HL-60/S4 (cell line): Measurements from ENCODE around the gene LNP1.
"Not testable (repeated sequence)": the region's sequence is repeated elsewhere in the genome, so short reads cannot be mapped to it uniquely, and the experiment has no call there.

Source experiments
- in situ Hi-C: fragments of 300-500 bp; cut with MboI; formaldehyde crosslinking; loops from 2 replicates; pipeline ENCODE4 v1.14.3; 2022; ENCODE audit warnings: low sequenced_read_pairs

Gene LNP1

DNA sequence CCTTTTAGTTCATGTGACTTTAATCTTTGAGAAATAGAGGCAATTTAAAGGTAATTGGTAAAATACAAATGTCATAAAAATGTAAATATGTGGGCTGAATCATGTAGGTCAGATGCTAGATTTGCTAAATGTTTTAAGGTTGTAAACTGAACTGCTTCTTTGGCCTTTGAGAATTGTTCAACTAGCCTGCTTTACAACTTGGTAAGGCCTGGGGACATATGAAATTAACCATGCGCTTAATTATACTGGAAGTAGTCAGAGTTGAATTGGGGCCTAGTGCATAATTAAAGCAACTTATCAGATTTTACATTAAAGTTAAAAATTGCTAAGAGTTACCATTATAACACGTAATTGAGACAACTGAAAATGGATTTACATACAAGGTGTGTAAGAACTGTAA is 70.1 kb downstream of the LNP1 start:
- in situ Hi-C loops: no loop called here

DNA sequence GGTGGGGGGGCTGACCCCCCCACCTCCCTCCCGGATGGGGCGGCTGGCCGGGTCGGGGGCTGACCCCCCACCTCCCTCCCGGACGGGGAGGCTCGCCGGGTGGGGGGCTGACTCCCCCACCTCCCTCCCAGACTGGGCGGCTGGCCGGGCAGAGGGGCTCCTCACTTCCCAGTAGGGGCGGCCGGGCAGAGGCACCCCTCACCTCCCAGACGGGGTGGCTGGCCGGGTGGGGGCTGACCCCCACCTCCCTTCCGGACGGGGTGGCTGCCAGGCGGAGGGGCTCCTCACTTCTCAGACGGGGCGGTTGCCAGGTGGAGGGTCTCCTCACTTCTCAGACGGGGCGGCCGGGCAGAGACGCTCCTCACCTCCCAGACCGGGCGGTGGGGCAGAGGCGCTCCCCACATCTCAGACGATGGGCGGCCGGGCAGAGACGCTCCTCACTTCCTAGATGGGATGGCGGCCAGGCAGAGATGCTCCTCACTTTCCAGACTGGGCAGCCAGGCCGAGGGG is 76.6 kb downstream of the LNP1 start:
- in situ Hi-C loops: not testable (repeated sequence)

DNA sequence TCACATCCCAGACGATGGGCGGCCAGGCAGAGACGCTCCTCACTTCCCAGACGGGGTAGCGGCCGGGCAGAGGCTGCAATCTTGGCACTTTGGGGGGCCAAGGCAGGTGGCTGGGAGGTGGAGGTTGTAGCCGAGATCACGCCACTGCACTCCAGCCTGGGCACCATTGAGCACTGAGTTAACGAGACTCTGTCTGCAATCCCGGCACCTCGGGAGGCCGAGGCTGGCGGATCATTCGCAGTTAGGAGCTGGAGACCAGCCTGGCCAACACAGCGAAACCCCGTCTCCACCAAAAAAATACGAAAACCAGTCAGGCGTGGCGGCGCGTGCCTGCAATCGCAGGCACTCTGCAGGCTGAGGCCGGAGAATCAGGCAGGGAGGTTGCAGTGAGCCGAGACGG is 77.2 kb downstream of the LNP1 start:
- in situ Hi-C loops: not testable (repeated sequence)

DNA sequence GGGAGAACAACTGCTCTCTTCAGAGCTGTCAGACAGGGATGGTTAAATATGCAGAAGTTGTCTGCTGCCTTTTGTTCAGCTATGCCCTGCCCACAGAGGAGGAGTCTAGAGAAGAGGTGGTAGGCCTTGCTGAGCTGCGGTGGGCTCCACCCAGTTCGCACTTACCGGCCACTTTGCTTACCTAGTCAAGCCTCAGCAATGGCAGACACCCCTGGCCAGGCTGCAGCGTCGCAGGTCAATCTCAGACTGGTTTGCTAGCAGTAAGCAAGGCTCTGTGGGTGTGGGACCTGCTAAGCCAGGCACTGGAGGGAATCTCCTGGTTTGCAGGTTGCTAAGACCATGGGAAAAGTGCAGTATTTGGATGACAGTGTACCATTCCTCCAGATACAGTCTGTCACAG is 78.7 kb downstream of the LNP1 start:
- in situ Hi-C loops: no loop called here

DNA sequence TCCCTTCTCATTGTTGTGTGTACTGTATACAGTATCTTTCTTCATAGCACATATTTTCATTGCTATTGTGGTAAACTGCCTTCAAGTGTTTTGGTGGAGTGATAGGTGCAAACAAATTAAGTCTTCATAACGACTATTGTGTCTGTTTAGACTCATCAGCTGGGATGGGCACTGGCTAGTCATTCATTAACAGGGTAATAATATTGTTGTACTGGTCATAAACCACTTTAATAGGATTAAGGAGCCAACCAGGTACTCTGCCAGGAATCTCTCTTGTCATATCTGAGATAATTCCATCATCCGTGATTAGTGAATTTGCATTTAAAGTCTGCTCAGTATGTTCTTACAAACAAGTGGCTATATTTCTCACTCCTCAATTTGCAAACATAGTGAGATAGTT is 80.8 kb downstream of the LNP1 start:
- in situ Hi-C loops: no loop called here

DNA sequence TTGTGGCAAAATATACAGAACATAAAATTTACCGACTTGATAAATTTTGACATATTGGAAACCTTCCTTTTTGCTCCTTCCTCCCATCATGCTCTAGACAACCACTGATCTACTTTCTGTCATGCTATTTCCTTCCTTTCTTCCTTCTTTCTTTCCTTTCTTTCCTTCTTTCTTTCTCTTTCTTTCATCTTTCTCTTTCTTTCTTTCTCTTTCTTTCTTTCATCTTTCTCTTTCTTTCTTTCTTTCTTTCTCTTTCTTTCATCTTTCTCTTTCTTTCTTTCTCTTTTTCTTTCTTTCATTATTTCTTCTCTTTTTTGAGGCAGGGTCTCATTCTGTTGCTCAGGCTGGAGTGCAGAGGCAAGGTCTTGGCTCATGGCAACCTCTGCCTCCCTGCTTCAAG is 82.2 kb downstream of the LNP1 start:
- in situ Hi-C loops: no loop called here

DNA sequence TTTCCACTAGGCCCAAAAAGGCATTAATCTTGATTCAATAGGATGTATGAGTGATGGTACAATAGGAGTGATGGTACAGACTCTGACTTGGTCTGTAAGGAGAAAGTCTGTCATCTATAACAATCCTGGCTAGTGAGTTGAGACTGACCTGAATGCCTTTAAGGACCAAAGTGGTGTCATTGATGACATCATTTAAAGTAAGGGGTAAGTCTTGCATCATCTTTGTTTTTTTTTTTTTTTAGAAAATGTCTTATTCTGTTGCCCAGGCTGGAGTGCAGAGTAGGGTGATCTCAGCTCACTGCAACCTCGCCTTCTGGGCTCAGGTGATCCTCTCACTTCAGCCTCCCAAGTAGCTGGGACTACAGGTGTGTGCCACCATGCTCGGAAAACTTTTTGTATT is 85.5 kb downstream of the LNP1 start:
- in situ Hi-C loops: no loop called here

DNA sequence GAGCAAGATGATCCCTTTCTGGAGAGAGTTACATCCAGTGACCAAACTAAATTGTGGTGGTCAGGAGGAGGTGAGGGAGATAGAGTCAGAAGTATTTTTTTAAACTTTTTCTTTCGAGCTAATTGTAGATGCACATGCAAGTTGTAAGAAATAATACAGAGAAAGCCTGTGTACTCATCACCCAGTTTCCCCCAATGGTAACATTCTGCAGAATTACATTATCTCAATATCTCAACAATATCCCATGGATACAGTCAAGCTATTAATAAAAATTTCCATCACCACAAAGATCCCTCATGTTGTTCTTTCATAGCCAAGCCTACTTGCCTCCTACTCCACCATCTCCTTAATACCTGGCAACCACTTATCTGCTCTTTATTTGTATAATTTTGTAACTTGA is 87.8 kb downstream of the LNP1 start:
- in situ Hi-C loops: no loop called here

DNA sequence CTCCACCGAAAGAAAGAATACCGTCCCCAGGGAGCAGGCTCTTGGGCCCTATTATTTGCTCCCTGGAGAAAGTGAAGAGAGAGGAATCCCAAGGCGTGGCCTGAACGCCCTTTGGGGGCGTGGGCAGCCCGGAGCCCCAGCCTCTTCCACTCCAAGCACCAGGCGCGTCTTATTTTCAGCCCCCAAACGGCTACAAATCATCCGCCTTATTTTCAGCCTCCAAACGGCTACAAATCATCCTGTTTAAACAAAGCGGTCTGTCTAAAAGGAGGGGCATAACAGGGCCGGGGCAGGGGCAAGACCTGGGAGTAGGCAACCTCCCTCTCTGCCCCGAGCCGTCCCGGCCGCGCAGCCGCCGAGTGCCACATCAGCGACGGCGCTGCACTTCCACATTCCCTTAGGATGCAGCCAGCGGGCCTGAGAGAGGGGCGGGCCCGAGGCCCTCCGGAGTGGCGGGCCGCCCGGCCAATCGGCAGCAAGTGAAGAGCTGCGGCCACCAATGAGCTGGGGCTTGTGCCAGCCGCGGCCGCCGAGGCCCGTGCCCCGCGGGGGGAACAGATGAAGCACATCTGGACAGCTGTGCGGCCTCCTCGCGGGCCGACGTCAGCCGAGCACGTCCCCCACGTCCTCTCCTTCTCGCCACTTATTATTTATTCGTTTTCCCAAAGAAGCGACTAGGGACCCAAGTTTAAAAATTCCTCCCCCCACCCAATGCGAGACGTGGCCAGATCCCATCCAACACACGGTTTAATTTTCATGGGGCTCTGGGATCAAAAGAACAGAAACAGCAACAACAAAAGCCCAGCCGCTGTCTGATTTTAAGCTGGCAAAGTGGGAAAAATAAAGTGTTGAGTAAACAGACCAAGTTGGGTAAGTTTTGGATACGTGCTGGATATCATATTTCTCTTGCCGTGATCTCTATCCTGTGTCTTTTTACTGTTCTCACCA is 91.0 kb downstream of the LNP1 start, which contains the start of gene TMEM45A:
Gene TMEM45A, plus strand, starts transcription at position 561 of the 948 bp plus-strand sequence. CDS start 62,593 bp downstream, outside the sequence.
- in situ Hi-C loops: no loop called here

DNA sequence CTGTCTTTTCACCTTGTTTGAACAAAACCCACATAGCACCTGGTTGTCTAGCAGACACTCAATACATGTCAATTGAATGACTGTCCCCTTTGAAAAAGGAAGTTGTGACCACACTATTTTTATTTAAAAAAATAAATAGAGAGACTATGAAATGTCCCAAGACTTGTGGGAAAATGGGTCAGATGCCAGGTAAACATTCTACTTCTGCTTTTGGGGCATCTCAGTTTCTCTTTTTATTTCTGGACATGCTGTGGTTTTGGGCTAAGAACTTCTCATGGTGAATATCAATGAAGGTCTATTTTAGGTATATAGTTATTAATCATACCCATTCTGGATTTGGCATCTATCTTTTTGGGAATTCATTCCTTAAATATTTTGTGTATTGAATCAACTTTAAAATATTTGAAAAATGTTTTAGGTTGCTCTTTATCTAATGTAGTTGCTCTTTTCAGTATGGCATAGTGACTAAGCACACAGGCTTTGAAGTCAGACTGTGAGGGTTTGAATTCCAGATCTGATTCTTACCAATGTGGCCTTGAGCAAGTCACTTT is 95.4 kb downstream of the LNP1 start:
- in situ Hi-C loops: no loop called here

DNA sequence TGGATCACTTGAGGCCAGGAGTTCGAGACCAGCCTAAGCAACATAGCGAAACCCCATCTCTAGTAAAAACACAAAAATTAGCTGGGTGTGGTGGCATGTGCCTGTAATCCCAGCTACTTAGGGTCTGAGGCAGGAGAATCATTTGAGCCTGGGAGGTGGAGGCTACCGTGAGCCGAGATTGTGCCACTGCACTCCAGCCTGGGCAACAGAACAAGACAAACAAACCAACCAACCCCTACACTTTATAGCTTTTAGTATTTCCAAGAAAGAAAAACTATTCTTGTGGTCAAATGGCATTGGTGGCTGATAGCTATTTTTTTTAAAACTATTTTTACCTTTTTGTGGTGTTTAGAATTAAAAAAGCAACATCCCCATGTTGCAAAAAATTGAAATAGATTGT is 98.3 kb downstream of the LNP1 start:
- in situ Hi-C loops: no loop called here

DNA sequence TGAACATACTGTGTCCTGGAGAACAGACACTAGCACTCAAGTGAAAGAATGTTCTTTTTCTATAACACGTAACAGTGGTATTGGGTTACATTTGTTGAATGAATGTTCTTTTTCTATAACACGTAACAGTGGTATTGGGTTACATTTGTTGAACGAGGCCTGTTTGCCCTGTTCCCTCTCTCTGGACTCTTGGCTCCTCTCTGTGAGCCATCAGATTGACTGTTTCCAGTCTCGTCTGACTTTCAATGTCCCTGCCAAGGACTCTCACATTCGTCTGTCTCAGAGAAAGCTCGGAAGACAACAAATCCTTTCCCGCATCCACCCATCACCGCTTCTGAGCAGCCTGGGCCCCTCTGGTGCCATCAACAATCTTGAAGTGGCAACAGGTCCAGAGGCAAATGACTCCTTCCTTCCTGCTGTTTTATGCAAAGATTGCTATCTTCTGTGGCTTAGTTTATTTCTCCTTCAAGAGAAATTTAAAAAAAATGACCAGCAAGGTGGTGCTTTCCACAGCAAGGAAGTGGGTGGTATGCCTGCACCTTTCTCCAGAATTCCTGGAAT is 99.1 kb downstream of the LNP1 start:
- in situ Hi-C loops: no loop called here

DNA sequence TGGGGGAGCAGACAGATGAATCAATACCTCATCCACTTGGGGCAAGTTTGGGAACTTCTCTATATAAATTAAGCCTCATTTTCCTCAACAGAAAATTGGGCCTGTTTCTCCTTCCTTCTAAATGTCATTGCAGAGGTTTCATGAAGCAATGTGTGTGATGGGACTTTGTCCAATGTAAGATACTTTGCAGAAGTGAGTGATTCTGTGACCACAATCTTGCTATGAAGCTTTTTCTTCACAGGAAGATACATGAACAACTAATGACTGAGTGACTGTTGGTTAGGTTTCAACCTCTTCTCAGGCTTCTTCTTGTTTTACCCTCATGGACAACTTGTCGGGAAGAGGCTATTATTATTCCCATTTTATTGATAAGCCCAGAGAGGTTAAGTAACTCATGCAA is 102.1 kb downstream of the LNP1 start:
- in situ Hi-C loops: no loop called here
